HG03520 (cell line): ENCODE results near the gene RBM4B.
A peak's percentile ranks its signal among the peaks of the same experiment; 100 is the strongest.
"Not testable (repeated sequence)": the region's sequence is repeated elsewhere in the genome, so short reads cannot be mapped to it uniquely, and the experiment has no call there.

ENCODE experiments used
- ATAC-seq: cut with Tn5 transposase; IDR thresholded peaks from one replicate; pipeline ENCODE4 v1.9.1; 2021; ENCODE audit warnings: mild to moderate bottlenecking, moderate library complexity; ENCODE audit not compliant: unreplicated experiment

The RBM4B gene, protein sequence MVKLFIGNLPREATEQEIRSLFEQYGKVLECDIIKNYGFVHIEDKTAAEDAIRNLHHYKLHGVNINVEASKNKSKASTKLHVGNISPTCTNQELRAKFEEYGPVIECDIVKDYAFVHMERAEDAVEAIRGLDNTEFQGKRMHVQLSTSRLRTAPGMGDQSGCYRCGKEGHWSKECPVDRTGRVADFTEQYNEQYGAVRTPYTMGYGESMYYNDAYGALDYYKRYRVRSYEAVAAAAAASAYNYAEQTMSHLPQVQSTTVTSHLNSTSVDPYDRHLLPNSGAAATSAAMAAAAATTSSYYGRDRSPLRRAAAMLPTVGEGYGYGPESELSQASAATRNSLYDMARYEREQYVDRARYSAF

DNA sequence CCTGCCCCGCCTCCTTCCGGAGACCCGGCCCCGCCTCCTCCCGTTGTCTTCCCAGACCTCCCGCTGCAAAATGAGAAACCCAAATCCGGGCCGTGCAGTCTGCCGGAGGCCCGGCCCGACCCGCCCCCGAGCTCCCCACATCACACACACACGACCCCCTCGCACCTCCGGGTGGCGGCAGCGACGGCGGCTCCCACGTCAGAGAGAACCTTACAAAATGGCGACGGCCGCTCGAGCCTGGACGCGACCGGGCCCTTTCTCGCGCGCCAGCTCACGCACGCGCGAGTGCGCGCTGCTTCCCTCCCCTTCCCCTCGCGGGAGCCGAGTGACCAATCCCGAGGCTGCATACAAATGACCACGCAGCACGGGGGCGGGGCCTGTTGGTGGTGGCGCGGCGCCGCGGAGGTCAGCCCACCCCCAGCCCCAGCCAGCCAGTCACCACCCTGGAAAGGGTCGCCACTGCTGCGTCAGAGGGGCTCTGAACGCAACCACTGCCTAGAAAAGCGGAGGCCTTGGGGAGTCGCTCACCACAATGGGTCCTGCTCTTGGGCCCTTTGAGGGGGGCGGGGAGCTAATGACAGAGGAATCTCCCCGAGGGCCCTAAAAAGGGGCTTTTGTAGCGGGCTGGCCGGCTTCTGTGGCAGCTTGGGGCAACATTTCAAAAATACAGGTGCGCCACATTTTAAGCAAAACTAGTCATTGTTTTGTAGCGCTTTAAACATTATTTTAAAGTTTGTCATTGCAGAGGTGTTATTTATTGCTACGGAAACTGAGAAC is at the start of gene RBM4B:
Gene RBM4B, minus strand, starts transcription at position 289 of the 777 bp plus-strand sequence. CDS start 808 bp downstream, outside the sequence.
- peak; percentile 77 for ATAC-seq

DNA sequence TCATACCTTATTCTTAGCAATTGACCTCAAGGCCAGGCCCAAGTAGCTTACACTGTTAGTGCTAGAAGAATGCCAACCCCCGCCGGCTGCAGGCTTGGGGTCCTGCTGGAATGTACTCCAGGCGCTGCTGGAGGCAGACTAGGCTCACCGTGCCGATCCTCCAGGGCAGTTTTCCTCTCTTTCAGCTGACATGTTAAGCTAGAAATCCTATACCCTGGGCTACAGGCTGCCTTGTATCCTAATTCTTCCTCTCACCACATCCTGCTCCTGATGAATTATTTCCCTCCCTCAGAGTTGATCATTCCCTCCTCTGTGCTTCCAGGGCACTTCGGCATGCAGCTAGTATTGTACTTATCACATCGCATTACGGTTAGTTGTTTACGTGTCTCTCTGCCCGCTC is 48.0 kb upstream of the RBM4B start:
- ATAC-seq, result no peak

DNA sequence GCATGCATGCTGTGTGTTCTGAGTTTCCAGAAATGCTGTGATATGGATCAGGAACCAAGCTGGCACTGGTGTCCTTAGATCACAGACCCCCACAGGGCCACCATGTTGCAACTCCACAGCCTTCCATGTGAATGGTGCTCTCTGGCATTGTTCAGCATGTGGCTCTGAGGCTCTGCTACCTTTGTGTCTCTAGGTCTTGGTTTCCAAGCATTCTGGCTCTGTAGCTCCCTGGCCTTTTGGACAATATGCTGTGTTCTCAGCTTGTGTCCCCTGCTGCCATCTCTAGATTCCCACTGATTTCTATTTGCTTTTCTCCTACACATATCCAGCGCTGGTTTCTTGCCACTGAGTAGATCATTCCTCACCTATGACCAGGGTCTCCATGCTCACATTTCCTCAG is 47.4 kb upstream of the RBM4B start:
- no peak for ATAC-seq

DNA sequence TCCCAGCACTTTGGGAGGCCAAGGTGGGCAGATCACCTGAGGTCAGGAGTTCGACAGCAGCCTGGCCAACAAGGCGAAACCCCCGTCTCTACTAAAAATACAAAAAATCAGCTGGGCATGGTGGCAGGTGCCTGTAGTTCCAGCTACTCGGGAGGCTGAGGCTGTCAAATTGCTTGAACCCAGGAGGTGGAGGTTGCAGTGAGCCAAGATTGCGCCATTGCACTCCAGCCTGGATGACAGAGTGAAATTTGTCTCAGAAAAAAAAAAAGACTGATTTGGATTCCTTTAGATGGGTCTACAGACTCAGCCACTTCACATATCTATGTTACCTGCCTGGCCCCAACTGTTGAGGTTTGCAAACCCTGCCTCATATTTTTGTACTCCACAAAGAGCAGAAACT is 46.5 kb upstream of the RBM4B start:
- ATAC-seq, result not testable (repeated sequence)

DNA sequence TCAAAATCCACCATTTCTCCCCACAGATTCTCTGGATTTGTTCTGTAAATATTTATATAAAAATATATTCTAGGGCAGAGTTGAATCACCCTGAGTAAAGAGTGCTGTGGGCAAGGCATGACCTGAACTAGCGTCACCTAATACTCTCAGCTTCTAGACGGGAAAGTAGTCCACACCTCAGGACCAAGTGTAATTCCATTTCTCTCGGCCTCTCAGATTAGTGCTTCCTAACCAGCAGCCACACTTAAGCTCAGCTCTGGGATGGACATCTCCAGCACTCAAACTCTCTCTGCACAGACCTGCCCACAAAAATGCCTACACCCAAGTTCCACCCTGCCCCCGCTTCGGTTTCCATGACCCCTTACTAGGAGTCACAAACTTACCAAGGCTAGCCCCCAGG is 46.0 kb upstream of the RBM4B start:
- no peak for ATAC-seq

DNA sequence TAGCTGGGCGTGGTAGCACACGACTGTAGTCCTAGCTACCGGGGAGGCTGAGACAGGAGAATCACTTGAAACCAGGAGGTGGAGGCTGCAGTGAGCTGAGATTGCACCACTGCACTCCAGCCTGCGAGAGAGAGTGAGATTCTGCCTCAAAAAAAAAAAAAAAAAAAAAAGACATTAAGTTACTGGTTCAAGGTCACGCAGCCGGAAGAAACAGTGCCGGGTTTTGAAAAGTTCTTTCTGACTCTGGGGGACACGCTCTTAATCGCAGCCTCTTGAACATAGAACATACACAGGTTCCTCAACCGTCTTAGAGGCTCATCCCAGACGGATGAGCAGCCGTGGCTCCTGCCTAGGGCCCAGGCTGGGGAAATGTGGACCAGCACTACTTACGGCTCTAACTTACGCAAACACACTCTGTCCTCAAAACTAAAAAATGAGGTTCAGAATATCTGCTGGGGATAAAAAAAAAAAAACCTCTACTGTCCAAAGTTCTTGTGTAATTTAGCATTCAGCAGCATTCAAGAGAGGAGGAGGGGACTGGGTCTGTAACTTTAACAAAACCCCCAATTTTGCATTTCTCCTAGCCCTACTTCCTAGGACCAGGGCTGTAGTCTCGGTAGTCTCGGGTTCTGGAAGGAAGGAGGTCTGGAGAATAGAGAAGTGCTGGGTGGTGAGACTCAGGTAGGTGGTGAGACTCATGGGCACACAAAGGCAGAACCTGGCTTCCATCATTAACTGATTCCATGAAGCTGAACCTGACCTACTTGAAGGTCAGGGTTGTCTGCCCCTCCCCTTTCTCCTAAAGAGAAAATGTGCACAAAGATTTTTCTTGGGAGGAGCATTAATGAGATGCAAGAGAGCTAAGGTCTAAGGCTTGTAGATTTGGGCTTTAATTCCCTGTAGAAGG is 45.3 kb upstream of the RBM4B start:
- ATAC-seq, result no peak

DNA sequence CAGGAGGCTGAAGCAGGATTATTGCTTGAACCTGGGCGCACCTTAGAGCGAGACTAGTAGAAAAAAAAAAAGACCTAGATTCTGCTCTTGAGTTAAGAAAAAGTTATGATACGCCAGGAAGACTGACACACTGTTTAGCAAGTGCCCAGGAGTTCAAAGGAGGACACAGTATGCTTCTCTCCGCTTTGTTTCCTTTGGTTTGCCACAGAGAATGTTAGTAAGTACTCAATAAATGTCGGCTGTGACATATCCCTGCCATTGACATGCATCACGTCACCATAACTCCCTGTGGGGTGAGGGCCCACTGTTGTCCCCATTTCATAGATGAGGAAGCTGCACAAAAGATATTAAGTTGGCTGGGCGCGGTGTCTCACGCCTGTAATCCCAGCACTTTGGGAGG is 44.3 kb upstream of the RBM4B start:
- ATAC-seq, result no peak

DNA sequence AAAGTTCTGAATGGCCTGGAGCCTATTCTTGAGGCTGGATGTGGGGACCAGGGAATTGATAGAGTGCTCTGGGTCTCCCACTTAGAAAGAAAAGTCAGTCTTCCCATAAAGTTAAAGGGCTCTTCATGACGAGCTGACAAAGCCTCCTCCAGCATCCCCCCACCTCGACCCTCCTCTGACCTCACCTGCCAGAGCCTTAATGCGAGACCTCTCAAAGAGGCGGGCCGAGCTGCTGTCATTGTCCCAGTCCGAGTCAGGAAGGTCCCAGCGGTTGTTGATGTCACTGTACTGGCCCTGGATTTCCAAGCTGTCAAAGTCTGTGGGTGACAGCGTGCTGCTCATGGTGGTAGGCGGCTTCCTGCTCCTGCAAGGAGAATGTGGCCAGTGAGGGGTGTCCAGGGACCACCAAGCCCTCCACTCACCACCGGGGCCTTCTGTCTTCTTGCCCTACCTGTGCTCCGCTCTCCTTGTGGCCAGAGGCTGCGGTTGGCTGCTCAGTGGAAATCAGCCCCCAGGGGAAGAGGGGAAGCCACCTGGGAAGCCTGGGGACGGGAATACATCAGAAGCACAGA is 43.3 kb upstream of the RBM4B start:
- ATAC-seq, result no peak

DNA sequence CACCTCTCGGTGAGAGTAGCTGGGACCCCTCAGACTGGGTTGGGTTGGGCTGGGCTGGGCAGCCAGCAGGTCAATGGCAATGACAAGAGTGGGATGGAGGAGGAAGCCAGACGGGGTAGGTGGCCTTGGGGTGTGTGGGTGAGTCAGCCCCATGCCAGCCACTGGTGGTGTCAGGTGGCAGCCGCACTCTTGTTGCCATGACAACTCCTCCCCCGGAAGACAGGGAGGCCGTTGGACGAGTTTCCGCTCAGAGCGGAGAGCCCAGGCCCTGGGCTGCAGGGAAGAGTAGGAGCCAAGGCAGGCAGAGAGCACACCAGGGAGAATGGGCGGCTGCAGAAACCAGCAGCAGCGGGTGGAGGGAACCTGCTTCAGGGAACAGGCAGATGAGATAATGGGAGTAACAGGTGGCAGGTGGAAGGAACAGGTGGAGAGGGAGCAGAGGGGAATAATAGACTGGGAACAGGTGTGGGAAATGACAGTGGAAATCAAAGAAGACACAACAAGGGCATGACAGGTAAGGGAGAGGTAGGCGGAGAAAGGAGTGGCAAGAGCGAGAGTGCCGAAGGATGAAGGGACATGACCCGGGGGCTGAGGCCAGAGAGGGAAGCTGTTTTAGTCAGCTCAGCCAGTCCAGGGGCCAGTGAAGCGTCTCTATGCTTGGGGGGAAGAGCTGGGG is 42.7 kb upstream of the RBM4B start:
- ATAC-seq, result no peak

DNA sequence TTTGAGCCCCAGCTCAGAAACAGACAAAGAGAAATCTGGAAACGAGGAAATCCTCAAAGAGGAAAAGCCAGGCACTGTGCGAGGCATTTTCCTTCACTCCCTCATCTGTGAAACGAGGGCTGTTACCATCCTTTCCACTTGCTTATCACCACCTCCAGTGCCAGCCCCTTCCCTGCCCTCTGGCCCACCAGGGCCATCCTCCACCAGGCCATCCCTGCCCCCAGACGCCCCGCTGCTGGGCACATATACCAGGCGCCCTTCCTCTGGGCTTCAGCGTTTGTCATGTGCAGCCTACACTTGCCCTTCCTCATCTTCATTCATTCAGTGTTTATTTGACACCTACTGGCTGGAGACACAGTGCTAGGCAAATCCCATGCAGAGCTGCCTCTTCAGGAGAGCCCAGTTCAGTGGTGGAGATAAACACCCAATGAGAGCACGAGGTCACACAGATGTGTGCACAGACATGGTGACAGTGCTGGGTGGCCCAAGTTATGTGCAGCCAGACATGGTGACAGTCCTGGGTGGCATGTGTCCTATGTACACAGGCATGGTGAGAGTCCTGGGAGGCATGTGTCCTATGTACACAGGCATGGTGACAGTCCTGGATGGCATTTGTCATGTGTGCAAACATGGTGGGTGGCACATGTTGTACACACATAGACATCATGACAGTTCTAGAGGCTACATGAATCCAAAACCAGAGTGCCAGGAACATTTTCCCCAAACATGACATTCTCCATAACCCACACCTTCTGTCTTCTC is 41.6 kb upstream of the RBM4B start:
- no peak for ATAC-seq

DNA sequence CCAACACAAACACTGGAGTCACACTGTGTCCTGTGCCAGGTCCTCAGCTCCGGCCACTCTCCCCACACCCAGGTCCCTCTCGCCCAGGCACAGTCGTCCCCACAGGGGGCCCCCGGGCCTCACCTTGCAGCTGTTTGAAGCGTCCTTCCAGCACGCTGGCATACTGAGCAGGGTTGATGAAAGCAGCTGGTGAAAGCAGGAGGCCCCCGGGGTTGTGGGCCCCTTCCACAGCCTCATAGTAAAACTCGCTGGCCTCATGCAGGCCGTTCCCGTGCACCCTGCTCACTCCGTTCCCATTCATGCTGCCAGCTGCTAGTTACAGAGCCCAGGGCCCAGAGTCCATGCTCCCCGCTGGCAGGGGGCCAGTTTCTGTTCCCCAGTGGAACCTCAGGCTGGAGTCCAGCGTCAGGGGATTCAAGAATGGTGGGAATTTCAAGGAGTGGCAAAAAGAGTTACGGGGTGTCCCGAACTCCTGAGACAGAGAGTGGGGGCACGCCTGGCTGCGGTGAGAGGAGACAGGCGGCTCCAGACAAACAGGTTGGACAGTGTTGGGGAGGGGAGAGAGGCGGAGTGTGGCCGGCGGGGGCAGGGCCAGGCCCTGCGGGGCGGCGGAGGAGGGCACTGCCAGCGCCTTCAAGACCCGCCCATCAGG is 40.8 kb upstream of the RBM4B start:
- no peak for ATAC-seq

DNA sequence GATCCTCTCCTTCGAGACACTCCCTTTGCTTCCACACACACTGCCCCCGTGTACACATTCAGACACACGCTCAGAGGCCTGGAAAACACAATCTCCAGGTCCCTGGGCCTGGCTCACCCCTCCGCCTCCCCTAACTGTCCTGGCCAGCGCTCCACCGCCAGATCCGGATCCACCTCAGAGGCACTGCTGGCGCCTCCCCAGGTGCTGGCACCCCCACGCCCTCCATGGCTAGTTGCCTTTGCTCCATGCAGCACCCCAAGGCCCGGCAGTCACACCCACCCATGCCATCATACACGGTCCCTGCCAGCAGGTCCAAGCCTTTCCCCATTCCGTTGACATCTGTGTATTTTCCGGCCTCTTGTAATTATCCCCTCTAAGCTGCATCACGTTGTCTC is 40.2 kb upstream of the RBM4B start:
- ATAC-seq, result no peak

DNA sequence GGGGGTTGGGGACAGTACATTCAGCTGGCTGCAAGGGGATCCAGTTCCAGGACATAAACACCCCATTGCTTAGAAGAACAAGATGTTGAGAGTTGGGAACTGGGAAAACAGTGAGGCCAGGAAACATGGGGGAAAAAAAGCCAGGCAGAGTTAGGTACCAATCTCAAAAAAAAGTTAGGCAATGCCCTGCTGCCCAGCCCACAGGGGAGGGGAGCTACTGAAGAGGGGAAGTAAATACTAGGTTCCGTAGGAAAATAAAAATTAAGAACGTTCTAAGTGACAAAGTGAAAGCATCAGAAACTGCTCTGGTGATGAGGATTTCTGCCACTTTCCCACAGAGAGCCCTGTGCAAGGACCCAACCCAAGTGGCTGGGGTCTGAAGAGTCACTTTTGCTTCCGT is 39.3 kb upstream of the RBM4B start:
- ATAC-seq, result no peak

DNA sequence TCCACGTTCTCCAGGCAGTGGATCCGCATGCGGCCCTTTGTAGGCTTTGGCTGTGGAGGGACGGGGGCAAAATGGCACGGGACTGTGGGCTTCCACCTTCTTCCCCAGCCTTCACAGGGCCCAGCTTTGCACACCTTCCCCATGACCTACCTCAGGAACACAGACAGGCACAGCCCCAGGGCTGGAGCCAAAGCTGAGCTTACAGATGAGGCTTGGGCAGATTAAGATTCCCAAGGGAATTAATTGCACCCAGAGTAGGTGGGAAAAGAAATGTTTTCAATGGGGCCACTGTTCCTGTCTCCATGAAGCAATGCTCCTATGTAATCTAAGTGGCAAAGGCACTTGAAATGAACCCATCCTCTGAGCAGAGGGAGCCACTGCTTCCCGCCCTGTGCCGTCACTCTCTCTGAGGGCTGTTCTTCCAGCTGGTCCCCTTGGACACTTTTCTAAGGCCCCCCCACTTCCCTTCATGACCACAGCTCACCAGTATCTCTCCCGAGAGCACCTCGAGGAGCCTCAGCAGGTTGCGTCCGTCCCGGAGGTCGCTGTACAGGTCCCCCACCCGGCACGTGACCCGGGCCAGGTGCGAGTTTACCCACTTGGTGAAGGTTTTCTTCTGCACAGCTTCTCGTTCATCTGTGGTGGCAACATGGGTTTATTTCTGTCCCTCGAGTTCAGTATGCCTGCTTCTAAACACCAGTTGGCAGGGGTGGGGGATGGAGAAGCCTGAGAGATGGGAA is 37.8 kb upstream of the RBM4B start:
- no peak for ATAC-seq

DNA sequence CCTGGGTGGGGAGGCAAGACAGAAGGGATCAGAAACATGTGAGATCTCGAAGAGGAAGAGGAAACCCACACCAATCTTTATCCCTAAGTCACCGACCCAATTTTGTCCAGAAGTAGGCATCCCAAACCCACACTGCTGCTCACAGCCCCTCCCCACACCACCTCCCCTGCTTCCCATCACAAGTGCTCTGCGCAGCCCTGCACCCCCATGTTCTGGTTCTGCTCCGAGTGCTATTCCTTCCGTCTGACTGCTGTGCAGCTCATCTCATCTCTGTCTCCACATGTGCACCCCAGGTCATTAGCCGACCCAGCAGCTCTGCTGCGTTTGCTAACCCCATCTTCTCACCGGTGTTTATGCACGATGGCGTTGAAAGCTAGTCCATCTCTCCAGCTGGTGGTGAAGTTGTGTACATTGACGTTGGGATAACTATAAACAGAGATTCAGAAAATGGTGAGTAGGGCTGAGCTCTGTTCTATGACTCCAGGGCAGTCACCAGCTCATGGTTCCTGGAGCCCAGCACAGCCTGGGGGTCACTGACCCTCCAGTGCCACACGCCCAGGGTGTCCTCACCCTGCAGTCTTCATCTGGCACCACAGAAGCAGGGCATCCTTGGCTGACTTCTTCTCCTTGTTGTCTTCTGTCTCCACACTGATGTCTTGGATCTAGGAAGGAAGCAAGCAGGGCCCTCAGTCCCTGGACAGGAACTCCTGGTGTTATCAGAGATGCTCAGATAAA is 36.2 kb upstream of the RBM4B start:
- no peak for ATAC-seq

DNA sequence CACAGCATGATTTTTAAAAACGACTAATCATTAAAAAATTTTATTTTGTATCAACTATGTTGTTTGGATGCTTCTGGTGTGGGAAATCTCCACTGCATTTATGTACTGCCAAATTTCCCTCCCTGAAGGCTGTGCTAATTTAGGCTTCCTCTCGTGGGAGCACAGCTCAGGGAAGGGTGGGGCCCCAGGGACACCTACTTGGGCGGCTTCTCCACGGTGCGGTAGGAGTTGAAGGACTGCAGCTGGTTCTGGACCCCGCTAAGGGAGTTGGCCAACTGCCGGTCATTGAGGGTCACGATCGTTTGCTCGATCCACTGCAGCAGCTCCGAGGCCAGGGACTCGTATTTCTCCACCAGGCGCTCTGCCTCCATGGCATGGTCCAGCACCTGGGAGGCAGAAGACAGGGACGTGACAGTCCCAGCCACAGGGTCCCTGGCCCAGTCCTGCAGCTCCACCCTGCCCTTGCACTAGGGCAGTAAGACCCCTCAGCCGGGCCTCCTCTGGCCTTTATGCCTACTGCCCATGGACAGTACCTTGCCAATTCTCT is 32.8 kb upstream of the RBM4B start:
- no peak for ATAC-seq

DNA sequence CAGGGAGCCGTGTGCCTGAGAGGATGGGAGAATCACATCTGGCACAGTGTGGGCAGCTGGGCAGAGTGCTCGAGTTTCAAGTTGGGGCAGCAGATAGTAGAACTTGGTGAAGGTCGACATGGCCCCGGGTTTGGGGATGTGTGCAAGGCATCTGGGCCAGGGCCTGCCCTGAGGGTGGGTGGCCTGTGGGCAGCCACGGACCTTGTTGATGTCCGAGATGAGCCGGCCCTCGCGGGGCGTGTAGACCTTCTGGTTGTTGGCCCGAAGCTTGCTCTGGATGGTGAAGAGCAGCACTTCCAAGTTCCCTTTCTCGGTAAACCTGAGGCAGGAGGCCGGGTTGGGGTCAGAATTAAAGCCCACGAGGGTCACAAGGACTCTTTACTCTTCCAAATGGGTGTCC is 31.0 kb upstream of the RBM4B start:
- no peak for ATAC-seq

DNA sequence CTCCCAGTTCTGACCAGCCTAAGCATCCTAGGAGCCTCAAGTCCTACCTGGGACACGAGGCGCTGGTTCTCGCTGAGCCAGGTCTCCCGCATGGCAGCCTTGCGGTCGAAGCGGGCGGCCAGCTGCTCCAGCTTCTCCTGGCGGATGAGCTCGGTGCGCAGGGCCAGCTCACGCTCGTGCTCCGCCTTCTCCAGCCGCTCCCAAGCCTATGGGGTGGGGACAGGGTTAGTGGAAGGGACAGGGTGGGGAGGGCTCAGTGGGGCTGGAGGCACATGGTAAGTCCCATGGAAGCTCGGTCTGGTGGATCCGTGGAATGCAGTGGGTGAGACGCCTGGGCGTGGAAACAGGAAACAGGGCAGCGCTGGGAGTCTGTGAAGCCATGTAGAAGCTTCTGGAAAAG is 30.4 kb upstream of the RBM4B start:
- ATAC-seq, result no peak
